Activated T-cell treated with anti-CD3 and anti-CD28 coated beads, Interleukin-2, amount 50 U/mL, for 72 hours (primary cell): ENCODE results near the gene UQCRC2. TPM values are rescaled to one million over a fixed set of nuclear protein-coding genes. Genes with fewer than 3 reads are reported as not detected.
A peak's percentile ranks its signal among the peaks of the same experiment; 100 is the strongest.

Source experiments
- ATAC-seq, 2 donors: fragments of 150-1000 bp; cut with Tn5 transposase; replicated peaks in 1 of 2; 2 replicates each; pipeline ENCODE4 v1.10.0; 2021; ENCODE audit warnings: moderate library complexity in 2 of 2, mild to moderate bottlenecking in 1 of 2
- DNase-seq, 2 donors: peaks; one replicate each; pipeline ENCODE4 v3.0.0; 2021 to 2022; ENCODE audit warnings: mixed read lengths in 1 of 2
- H3K27ac Mint-ChIP-seq: one replicate; pipeline ENCODE4 v1.8.0; 2022; ENCODE audit warnings: mild to moderate bottlenecking, moderate library complexity, mixed read lengths
- H3K27me3 Mint-ChIP-seq: one replicate; pipeline ENCODE4 v1.8.0; 2022; ENCODE audit warnings: low read depth, mixed read lengths
- H3K36me3 Mint-ChIP-seq, 2 donors: one replicate each; pipeline ENCODE4 v1.8.0; 2022; ENCODE audit warnings: mixed read lengths in 2 of 2, mild to moderate bottlenecking in 1 of 2; ENCODE audit not compliant: insufficient read depth in 2 of 2
- H3K4me1 Mint-ChIP-seq: one replicate; pipeline ENCODE4 v1.8.0; 2022; ENCODE audit warnings: low read depth, mixed read lengths
- H3K4me3 Mint-ChIP-seq, 2 donors: one replicate each; pipeline ENCODE4 v1.8.0; 2022; ENCODE audit warnings: mild to moderate bottlenecking in 2 of 2, mixed read lengths in 2 of 2, moderate library complexity in 2 of 2
- H3K9me3 Mint-ChIP-seq, 2 donors: one replicate each; pipeline ENCODE4 v1.8.0; 2022; ENCODE audit warnings: mixed read lengths in 2 of 2
- total RNA-seq, 2 donors: library from RNA; stranded (reverse); gene quantifications; one replicate each; pipeline ENCODE4 v1.2.3, GENCODE V29; 2022

UQCRC2 gene
- total RNA-seq, 2 donors from 2014 or later = 277 to 309 TPM

- Mint-ChIP-seq H3K27ac (peak overlapping the region; percentile 92), H3K36me3 (peaks cover 5 to 13% of the 10 kb centered on the region in 2 donors), H3K4me1 (peaks cover 74% of the 10 kb centered on the region), H3K9me3 (no peaks in the 10 kb centered on the region), H3K27me3 (no peaks in the 10 kb centered on the region), H3K4me3 (peak overlapping the region; percentile 94 to 95)
- ATAC-seq (no peak), DNase-seq (no peak)
Measured at GRCh38 chr16:21953541-21953902, 361 bp downstream of the UQCRC2 start.

GRCh38 chr16:21957714-21958346 is 4.7 kb downstream of the UQCRC2 start:
- peak overlapping the region; percentile 72 for H3K27ac Mint-ChIP-seq
- H3K4me3 Mint-ChIP-seq = peak overlapping the region in 1 of 2 donors; percentile 25
- H3K9me3 Mint-ChIP-seq = no peaks in the 10 kb centered on the region
- H3K36me3 Mint-ChIP-seq = peaks cover 12 to 37% of the 10 kb centered on the region in 2 donors
- H3K4me1 Mint-ChIP-seq = peaks cover 59% of the 10 kb centered on the region
- H3K27me3 Mint-ChIP-seq = no peaks in the 10 kb centered on the region
- ATAC-seq = no peak
- DNase-seq = no peak

- Mint-ChIP-seq H3K4me3 (peak overlapping the region in 1 of 2 donors; percentile 11), H3K4me1 (peaks cover 50% of the 10 kb centered on the region), H3K27me3 (no peaks in the 10 kb centered on the region), H3K27ac (peak overlapping the region; percentile 79), H3K36me3 (peaks cover 11 to 35% of the 10 kb centered on the region in 2 donors), H3K9me3 (no peaks in the 10 kb centered on the region)
- ATAC-seq (peak; percentile 46 to 74), DNase-seq (no peak)
Measured at GRCh38 chr16:21959050-21959449, 5.9 kb downstream of the UQCRC2 start.

GRCh38 chr16:21962475-21962874 is 9.3 kb downstream of the UQCRC2 start:
- peaks cover 20% of the 10 kb centered on the region for H3K4me1 Mint-ChIP-seq
- H3K36me3 Mint-ChIP-seq = peaks cover 16 to 54% of the 10 kb centered on the region in 2 donors
- ATAC-seq (peak in 1 of 2 donors; percentile 51), DNase-seq (no peak)
- H3K27ac Mint-ChIP-seq = no peak overlapping the region
- H3K27me3 Mint-ChIP-seq = no peaks in the 10 kb centered on the region
- H3K9me3 Mint-ChIP-seq = no peaks in the 10 kb centered on the region
- no peak overlapping the region for H3K4me3 Mint-ChIP-seq

- DNase-seq = no peak
- Mint-ChIP-seq H3K27ac (no peak overlapping the region), H3K4me1 (peaks cover 7% of the 10 kb centered on the region), H3K9me3 (no peaks in the 10 kb centered on the region), H3K4me3 (no peak overlapping the region), H3K27me3 (no peaks in the 10 kb centered on the region), H3K36me3 (peaks cover 15 to 48% of the 10 kb centered on the region in 2 donors)
- ATAC-seq = no peak
Measured at GRCh38 chr16:21963887-21964286, 10.7 kb downstream of the UQCRC2 start.

GRCh38 chr16:21964353-21964752 is 11.2 kb downstream of the UQCRC2 start:
- no peaks in the 10 kb centered on the region for H3K27me3 Mint-ChIP-seq
- H3K27ac Mint-ChIP-seq = peak overlapping the region; percentile 48
- no peak overlapping the region for H3K4me3 Mint-ChIP-seq

GRCh38 chr16:21971856-21972255 is 18.7 kb downstream of the UQCRC2 start:
- no peak overlapping the region for H3K27ac Mint-ChIP-seq
- no peaks in the 10 kb centered on the region for H3K9me3 Mint-ChIP-seq
- no peak overlapping the region for H3K4me3 Mint-ChIP-seq
- H3K36me3 Mint-ChIP-seq = peaks cover 0 to 26% of the 10 kb centered on the region in 2 donors
- ATAC-seq = no peak
- DNase-seq = no peak
- no peaks in the 10 kb centered on the region for H3K4me1 Mint-ChIP-seq
- H3K27me3 Mint-ChIP-seq = no peaks in the 10 kb centered on the region

More at GRCh38 chr16:21964353-21964752, 11.2 kb downstream of the UQCRC2 start:
- DNase-seq (no peak), ATAC-seq (no peak)
- Mint-ChIP-seq H3K9me3 (no peaks in the 10 kb centered on the region), H3K4me1 (peaks cover 3% of the 10 kb centered on the region), H3K36me3 (peaks cover 11 to 43% of the 10 kb centered on the region in 2 donors)

- no peaks in the 10 kb centered on the region for H3K27me3 Mint-ChIP-seq
- ATAC-seq (no peak), DNase-seq (no peak)
- no peak overlapping the region for H3K4me3 Mint-ChIP-seq
- no peak overlapping the region for H3K27ac Mint-ChIP-seq
- H3K9me3 Mint-ChIP-seq = no peaks in the 10 kb centered on the region
- H3K36me3 Mint-ChIP-seq = peaks cover 2 to 28% of the 10 kb centered on the region in 2 donors
- H3K4me1 Mint-ChIP-seq = no peaks in the 10 kb centered on the region
Measured at GRCh38 chr16:21973945-21974344, 20.8 kb downstream of the UQCRC2 start.

GRCh38 chr16:21980032-21980431 is 26.9 kb downstream of the UQCRC2 start:
- H3K27ac Mint-ChIP-seq = no peak overlapping the region
- ATAC-seq (no peak), DNase-seq (no peak)
- no peak overlapping the region for H3K4me3 Mint-ChIP-seq
- no peaks in the 10 kb centered on the region for H3K4me1 Mint-ChIP-seq
- peaks cover 4 to 26% of the 10 kb centered on the region in 2 donors for H3K36me3 Mint-ChIP-seq
- no peaks in the 10 kb centered on the region for H3K9me3 Mint-ChIP-seq
- H3K27me3 Mint-ChIP-seq = no peaks in the 10 kb centered on the region

GRCh38 chr16:21982108-21982507 is 28.9 kb downstream of the UQCRC2 start:
- no peak overlapping the region for H3K27ac Mint-ChIP-seq

GRCh38 chr16:21984062-21984461 is 30.9 kb downstream of the UQCRC2 start:
- Mint-ChIP-seq H3K4me3 (no peak overlapping the region), H3K27me3 (no peaks in the 10 kb centered on the region), H3K27ac (no peak overlapping the region), H3K36me3 (peaks cover 2 to 12% of the 10 kb centered on the region in 2 donors), H3K9me3 (no peaks in the 10 kb centered on the region), H3K4me1 (no peaks in the 10 kb centered on the region)
- ATAC-seq (no peak), DNase-seq (no peak)

More at GRCh38 chr16:21982108-21982507, 28.9 kb downstream of the UQCRC2 start:
- no peaks in the 10 kb centered on the region for H3K27me3 Mint-ChIP-seq
- no peak for DNase-seq
- H3K4me3 Mint-ChIP-seq = no peak overlapping the region
- no peaks in the 10 kb centered on the region for H3K9me3 Mint-ChIP-seq
- no peaks in the 10 kb centered on the region for H3K4me1 Mint-ChIP-seq
- no peak for ATAC-seq
- peaks cover 4 to 19% of the 10 kb centered on the region in 2 donors for H3K36me3 Mint-ChIP-seq

- H3K4me1 Mint-ChIP-seq = no peaks in the 10 kb centered on the region
- ATAC-seq (no peak), DNase-seq (no peak)
- no peak overlapping the region for H3K27ac Mint-ChIP-seq
- no peaks in the 10 kb centered on the region for H3K9me3 Mint-ChIP-seq
- no peak overlapping the region for H3K4me3 Mint-ChIP-seq
- peaks cover 2 to 9% of the 10 kb centered on the region in 2 donors for H3K36me3 Mint-ChIP-seq
- H3K27me3 Mint-ChIP-seq = no peaks in the 10 kb centered on the region
Measured at GRCh38 chr16:21985524-21985923, 32.4 kb downstream of the UQCRC2 start.

GRCh38 chr16:21986692-21987246 is 33.6 kb downstream of the UQCRC2 start:
- ATAC-seq (no peak), DNase-seq (no peak)
- no peak overlapping the region for H3K4me3 Mint-ChIP-seq
- H3K9me3 Mint-ChIP-seq = no peaks in the 10 kb centered on the region
- H3K27ac Mint-ChIP-seq = no peak overlapping the region
- peaks cover 5% of the 10 kb centered on the region for H3K4me1 Mint-ChIP-seq
- no peaks in the 10 kb centered on the region for H3K27me3 Mint-ChIP-seq
- peaks cover 2 to 9% of the 10 kb centered on the region in 2 donors for H3K36me3 Mint-ChIP-seq

GRCh38 chr16:21987498-21987897 is 34.3 kb downstream of the UQCRC2 start:
- DNase-seq (no peak), ATAC-seq (no peak)
- Mint-ChIP-seq H3K27ac (no peak overlapping the region), H3K4me3 (no peak overlapping the region), H3K9me3 (no peaks in the 10 kb centered on the region), H3K4me1 (peaks cover 6% of the 10 kb centered on the region), H3K36me3 (peaks cover 0 to 5% of the 10 kb centered on the region in 2 donors), H3K27me3 (no peaks in the 10 kb centered on the region)
